ENCODE measurements around the gene VTI1B.
"Not testable (repeated sequence)": the region's sequence is repeated elsewhere in the genome, so short reads cannot be mapped to it uniquely, and the experiment has no call there.

Gene VTI1B, protein sequence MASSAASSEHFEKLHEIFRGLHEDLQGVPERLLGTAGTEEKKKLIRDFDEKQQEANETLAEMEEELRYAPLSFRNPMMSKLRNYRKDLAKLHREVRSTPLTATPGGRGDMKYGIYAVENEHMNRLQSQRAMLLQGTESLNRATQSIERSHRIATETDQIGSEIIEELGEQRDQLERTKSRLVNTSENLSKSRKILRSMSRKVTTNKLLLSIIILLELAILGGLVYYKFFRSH

DNA sequence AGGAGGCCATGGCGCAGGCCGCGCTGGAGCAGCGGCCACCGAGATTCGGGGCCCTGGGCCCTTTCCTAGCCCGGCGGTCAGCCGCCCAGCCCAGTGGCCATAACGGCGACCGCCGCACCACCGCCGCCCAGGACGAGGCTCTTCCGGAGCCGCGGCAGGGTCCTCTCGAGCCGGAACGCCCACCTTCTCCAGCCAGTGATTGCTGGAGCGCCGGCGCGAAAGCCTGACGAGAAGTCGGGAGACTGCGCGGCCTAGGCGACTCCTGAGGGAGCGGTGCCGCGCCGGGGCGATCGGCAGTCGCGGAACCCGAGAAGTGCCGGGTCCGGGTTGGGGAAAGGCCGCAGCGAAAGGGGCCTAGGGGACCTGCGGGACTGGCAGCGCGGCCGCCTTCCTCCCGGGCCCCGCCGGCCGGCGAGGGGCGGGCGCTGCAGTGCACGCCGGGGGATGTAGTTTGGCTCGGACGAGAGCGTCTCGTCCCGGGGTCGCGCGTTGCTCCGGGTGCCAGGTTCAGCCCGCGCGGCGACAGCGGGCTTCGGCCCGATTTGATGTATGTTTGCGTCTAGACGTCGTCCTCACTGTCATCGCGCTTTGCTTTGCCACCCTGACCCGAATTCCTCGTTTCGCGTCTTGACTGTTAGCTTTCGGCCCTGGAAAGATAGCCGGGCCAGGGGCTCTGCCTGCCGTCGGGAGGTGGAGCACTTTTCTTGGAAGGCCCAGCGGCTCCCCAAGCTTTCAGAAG lies at the start of gene VTI1B:
VTI1B (minus strand) TSS at position 153 of the 739 bp plus-strand sequence; CDS start at position 10, 143 bp downstream.
- DNase-seq (ENCODE audit: low read depth), result peak; percentile 55

DNA sequence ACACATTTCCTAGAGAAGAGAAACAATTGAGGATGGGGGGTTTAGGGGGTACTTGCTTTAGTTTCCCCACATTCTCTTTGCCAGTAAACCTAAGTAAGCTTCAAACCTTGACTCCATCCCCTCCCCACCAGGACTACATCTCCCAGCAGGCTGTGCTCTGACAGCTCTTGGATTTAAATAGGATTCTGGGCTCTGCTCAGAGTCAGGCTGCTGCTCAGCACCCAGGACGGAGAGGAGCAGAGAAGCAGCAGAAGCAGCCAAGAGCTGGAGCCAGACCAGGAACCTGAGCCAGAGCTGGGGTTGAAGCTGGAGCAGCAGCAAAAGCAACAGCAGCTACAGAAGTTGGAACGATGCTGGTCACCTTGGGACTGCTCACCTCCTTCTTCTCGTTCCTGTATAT lies 47.9 kb upstream of the VTI1B start:
- DNase-seq (ENCODE audit: low read depth), result no peak

DNA sequence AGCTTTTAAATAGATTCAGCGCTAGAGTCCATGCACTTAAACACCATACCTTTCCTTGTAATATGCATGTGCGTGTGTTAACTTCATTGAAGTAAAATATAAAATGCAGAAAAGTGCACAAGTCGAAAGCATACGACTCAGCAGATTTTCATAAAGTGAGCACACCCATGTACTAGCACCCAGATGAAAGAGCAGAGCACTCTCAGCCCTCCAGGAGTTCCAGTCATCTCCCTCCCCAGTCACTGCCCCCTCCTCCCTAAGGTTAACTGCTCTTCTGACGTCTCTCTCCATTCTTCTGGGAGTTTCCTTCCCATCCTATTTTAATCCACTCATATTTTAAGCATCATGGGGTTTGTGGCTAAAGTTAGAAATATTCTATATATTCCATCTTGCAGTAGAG lies 47.4 kb upstream of the VTI1B start:
- no peak for DNase-seq (ENCODE audit: low read depth)

DNA sequence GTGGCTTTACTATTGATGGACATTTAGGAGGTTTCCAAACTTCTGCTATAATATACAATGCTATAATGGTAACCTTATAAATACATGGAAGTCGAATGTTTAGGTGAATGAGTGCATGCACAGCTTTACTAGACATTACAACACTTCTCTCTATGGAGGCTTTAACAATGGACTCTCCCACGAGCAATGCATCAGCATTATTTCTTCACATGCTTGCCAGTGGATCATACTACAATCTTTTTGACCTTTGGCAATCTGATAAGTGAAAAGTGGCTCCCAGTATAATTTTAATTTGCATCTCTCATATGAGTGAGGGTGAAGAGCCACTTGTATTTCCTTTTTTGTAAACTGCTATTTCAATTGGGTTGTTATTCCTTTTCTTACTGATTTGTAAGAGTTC lies 45.4 kb upstream of the VTI1B start:
- DNase-seq (ENCODE audit: low read depth), result no peak

DNA sequence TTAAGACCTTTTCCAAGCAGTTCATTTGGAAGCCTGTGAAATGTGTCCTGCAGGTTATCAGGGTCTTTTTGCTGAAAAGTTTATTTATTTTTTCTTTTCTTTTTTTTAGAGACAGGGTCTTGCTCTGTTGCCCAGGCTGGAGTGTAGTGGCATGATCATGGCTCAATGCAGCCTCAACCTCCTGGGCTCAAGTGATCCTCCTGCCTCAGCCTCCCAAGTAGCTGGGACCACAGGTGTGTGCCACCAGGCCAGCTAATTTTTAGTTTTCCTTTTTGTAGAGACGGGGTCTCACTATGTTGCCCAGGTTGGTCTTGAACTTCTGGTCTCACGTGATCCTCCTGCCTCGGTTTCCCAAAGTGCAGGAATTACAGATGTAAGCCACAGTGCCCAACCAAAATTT lies 45.0 kb upstream of the VTI1B start:
- DNase-seq (ENCODE audit: low read depth), result not testable (repeated sequence)

DNA sequence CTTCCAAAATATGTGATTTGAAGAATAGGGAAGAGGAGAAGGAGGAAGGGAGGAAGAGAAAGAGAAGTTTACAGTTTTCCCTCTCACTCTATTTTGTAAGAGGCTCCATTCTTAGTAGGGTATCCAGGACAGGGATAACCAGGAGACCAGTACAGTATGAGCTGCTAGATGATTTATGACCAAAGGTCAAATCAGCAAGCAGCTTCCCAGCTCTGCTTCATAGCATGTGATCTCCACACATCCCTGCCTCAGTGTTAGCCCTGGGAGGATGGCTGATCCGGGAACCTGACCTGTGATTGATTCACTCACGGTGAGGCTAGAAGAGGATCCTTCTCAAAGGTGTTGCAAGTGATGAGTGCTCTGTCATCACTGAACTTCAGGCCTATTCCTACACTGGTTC lies 43.8 kb upstream of the VTI1B start:
- DNase-seq (ENCODE audit: low read depth), result no peak

DNA sequence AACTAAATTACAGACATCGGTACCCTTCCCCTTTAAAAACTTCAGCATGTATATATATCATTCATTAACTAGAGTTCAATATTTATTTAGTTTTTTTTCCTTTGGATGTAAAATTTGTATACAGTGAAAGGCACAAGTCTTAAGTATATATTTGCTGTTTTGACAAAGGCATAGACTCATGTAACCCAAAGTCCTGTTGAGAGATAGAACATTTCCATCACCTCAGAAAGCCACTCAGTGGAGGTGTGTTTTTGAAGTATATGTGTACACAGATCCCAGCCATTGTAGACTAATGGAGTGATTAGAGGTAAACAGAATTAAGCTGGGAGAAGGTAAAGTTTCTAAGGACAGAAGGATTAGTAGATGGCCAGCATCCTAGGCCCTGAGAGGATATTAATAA lies 42.6 kb upstream of the VTI1B start:
- no peak for DNase-seq (ENCODE audit: low read depth)

DNA sequence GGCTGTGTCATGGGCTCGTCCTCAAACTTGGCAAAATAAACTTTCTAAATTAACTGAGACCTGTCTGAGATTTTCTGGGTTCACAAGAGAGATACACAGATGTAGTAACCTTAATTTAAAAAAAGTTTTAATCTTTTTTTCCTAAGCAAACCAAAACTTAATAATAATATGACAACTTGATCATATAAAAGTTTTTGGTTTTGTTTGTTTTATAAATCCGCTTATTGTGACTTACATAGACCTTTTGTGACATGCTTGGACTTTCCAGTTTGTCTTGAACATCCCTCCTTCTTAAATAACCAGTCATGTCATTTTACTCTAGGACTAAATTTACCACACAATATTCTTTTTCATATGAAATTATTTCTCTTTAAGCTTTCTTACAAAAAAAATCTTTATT lies 35.8 kb upstream of the VTI1B start:
- no peak for DNase-seq (ENCODE audit: low read depth)

DNA sequence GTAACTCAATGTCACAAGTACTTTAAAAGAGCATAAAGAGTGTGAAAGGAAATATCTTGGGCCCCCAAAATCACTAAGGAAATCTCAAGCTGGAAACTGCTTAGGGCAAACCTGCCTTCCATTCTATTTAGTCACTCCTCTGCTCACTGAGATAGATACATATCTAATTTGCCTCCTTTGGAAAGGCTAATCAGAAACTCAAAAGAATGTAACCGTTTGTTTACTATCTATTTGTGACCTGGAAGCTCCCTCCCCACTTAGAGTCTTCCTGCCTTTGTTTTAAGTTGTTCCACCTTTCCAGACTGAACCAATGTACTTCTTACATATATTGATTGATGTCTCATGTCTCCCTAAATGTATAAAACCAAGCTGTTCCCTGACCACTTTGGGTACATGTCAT lies 35.4 kb upstream of the VTI1B start:
- DNase-seq (ENCODE audit: low read depth), result not testable (repeated sequence)

DNA sequence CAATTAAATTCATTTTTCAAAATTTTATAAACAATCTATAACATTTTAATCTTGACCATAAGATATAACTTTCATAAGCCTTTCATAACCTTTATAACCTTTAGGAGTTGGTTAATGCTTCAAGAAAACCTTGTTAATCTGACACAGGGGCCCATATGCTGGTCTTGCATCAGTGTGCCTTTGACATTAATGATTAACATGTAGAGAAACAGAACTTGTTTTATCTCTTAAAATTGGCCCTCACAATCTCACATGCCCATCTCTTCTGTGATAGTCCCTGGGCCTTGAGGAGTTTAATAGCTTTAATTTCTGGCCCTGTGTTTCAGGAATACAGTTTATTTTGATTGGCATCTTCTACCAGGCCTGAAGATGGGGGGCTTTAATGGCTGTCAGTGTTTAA lies 34.9 kb upstream of the VTI1B start:
- not testable (repeated sequence) for DNase-seq (ENCODE audit: low read depth)

DNA sequence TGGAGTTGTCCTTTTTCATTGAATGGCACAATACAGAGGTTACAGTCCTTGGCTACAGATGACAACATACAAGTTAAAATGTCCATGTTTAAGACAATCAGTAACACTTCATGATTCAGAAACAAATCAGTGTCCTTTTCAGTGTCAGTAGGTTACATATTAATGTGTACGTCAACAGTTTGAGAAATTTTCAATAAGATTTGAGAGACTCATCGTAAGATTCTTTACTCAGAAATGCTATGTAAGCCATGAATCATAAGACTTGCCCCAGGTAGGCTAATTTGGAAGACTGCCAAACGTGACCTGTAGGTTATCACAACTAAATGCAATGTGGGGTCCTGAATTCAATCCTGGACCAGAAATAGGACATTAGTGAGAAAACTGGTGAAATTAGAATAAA lies 30.8 kb upstream of the VTI1B start:
- no peak for DNase-seq (ENCODE audit: low read depth)

DNA sequence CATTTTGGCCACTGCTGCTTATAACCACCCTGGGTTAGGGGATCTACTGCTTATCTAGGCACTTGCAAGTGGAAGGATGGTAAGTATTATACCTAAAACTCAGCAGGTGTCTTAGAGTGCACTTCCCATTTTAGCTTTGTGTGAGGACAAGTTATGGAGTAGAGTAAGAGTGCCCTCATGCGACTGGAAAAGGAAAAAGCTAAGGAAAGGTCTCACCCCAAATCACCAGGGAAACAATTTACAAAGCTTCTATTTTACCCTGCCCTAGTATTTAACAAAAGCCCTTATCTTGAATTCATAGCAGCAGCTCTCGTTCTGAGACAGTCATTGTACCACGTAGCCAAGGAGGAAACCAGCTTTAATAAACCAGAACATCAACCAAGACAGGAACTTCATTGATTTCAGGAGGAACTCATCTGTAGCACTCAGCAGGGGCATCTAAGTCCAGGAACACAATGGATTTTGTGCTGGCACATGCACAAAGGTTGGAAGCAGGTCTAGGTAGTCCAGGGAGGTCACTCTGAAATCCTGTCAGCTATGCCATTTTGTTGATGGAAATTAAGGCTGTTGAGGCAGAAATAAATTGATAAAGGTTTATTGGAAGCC lies 30.2 kb upstream of the VTI1B start:
- peak; percentile 24 for DNase-seq (ENCODE audit: low read depth)

DNA sequence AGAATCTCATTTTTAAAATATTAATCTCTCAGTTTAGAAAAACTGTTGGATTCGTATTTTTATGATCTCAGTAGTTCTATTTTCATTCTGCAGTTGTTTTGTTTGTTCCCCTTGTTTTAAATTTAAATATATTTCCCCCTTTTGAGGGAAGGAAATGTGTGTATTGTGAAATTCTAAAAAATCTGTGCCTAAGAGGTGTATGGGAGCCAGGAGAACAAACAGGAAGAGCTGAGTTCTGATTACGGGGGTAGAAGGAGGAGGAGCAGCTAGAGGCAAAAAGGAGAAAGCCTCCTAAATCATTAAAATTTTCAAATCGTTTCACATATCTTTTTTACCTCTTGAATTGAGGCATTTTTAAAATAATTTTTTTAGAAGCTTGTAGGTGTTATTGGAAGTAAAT lies 29.6 kb upstream of the VTI1B start:
- no peak for DNase-seq (ENCODE audit: low read depth)

DNA sequence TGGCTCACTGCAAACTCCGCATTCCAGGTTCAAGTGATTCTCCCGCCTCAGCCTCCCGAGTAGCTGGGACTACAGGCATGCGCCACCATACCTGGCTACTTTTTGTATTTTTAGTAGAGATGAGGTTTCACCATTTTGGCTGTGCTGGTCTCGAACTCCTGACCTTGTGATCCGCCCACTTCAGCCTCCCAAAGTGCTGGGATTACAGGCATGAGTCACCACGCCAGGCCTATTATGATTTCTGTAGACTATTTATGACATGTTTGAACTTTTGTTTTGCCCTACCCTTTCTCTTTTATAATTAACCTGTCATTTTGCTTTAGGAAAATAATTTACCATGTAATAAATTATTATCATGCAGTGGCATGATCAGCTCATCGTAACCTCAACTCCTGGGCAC lies 27.1 kb upstream of the VTI1B start, which contains the start of gene RDH12:
RDH12 (plus strand) TSS at position 395 of the 400 bp plus-strand sequence. CDS start 20,757 bp downstream, outside the sequence.
- not testable (repeated sequence) for DNase-seq (ENCODE audit: low read depth)

DNA sequence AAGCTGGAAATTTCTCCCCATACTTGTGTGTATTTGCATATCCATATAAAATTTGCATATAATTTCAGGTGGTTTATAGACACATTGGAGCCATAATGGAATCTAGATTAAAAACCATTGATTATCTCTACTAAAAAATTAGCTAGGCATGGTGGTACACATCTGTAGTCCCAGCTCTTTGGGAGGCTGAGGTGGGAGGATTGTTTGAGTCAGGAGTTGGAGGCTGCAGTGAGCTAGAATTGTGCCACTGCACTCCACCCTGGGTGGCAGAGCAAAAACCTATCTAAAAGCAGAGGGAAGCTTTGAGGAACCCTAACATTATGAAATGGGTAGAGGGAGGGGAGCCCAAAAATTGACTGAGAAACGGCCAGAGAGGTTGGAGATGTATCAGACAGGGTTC lies 23.7 kb upstream of the VTI1B start:
- no peak for DNase-seq (ENCODE audit: low read depth)

DNA sequence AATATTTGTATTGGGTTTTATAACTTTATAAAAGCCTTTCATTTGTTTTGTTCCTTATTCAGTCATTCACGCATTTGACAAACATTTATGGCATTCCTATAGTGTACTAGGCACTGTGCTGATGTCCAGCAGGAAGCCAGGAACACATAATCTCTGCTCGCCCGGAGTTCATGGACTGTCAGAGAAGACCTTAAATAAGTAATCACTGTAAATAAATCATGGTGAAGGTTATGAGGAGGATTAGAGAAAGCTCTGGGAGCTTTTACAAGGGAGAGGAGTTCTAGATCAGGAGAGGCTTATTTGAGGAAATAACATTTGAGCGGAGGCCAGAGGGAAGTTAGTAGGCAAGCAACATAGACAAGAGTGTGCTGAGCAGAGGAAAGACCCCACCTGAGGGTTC lies 22.6 kb upstream of the VTI1B start:
- no peak for DNase-seq (ENCODE audit: low read depth)

DNA sequence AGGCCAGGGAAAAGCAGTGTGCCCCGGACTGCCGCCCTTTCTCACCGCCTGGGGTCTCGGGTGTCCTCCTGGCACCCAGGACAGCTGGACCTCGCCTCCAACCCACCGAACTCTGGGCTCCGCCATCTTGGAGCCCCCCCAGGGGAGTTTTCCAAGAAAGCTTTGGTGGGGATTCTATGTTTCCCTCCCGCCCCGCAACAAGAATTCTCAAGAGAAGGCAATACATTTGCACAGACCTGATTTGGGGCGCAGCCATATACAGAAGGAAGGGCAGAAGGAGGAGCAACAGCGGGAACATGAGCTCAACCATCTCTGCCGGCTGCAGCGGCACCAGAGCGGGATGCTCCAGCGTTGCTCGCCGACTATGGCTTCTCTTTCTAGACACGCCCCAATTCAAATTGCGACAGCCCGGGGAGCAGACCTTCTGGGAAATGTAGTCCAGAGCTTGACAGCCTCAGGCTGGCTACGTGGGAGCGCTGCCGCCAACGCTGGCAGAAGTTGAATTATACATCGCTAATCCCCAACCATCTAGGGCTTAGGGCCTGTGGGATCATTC lies 21.0 kb upstream of the VTI1B start, which contains the start of gene RDH11:
RDH11 (minus strand) TSS at position 371 of the 556 bp plus-strand sequence; CDS start at position 310, 61 bp downstream.
- peak; percentile 79 for DNase-seq (ENCODE audit: low read depth)

DNA sequence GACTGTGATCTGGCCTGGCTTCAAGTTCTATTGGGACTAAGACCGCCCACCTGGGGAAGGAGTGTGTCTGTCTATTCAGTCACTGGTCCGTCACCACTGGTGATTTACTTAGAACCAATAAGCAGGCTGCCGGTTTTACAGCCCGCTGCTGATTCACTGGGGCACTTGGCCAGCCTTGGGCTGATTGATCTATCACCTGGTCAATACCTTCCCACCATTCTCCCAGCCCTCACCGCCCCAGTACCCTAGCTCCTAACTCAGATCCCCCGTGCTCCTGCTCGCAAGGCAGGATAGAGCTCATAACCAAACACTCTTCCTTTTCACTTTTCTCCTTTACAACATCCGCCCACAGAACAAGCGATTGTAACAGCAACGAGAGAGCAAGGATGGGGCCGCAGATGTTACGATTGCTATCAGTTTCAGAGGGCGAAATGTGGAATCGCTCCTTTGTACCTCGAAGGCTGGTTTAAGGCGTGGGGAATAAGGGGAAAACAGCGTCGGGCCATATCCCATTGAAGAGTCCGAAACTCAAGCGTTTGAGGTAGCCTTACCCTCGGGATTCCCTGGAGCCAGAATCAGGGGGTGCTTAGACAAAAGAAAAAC lies 20.5 kb upstream of the VTI1B start:
- peak; percentile 67 for DNase-seq (ENCODE audit: low read depth)

DNA sequence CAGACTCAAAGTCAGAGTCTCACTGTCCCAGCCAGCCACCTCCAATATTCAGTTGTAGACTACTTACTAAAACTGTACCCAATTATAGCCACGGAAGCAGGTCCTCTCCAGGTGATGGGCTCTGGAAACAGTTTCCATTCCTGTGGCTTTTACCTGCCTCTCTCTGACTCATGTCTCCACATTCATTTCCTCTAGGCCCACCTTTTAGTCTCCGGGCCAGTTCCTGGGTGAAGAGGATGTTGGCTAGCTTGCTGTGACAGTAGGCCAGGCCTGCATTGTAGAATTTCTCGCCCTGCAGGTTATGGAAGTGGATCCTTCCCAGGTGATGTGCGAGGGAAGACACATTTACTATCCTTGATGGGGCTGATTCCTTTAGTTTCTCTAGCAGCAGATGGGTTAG lies 15.6 kb upstream of the VTI1B start:
- DNase-seq (ENCODE audit: low read depth), result no peak

DNA sequence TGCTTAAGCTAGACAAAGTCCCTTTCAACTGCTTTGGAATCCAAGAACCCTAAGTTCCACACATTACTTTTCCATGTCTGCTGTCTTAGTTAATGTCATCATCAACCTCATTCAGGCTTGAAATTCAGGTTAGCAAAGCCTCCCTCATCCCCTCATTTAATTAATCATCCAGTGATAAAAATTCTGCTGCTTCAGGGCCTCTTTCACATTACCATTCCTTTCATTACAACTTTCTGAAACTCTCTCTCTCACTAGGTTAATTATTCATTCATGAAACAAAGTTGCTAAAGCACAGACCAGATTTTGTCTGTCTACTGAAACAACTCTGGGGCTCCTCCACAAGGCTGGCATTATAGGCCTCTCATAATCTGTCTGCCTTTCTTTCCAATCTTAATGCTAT lies 9.4 kb upstream of the VTI1B start:
- DNase-seq (ENCODE audit: low read depth), result no peak

DNA sequence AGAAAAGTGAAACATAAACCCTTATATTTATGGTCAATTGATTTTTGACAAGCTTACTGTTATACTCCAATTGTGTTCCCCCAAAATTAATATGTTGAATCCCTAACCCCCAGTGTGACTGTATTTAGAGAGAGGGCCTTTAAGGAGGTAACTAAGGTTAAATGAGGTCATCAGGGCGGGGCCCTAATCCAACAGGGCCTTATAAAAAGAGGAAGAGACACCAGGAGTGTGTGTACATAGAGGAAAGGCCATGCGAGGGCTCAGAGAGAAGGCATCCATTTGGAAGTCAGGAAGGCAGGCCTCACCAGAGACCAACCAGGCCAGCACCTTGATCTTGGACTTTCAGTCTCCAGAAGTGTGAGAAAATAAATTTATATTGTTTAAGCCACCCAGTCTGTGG lies 6.5 kb upstream of the VTI1B start:
- no peak for DNase-seq (ENCODE audit: low read depth)

DNA sequence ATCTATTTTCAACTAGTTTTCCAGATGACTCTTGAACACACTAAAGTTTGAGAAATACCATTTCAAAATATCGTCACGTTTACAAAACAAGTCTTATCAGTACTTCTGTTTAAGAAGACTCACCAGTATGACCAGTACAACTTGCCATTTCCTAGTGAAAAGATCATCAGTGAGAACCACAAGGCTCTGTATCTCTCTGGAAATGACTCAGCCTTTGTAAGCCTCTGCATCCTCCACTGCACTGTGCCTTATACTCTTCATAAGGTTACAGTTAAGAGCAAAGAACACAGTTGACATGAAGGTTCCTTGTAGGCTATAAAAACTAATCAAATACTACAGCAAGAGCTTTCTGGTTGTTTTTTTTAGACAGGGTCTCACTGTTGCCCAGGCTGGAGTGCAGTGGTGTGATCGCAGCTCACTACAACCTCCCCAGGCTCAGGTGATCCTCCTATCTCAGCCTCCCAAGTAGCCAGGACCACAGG lies 5.7 kb upstream of the VTI1B start:
- peak; percentile 59 for DNase-seq (ENCODE audit: low read depth)

Data from GM04504 (cell line).